MCF 10A (cell line): Measurements from ENCODE around the gene RER1. TPM values are rescaled to one million over a fixed set of nuclear protein-coding genes. Genes with fewer than 3 reads are reported as not detected.

Experiments used
- BruUV-seq: library from RNA; stranded (reverse); fragments of 400-500 nt; replicated peaks from 2 replicates; lab custom pipeline; 2021; lab: Mats Ljungman, UMichigan
- CTCF ChIA-PET: fragments of 300-600 bp; sonication (Branson Sonifier 250); formaldehyde crosslinking; extraction: SDS; loops from one replicate; lab custom pipeline; 2021; ENCODE audit warnings: antibody characterized with exemption, inconsistent platforms; lab: Yijun Ruan, JAX
- POLR2A ChIA-PET: fragments of 300-600, 350-650 bp; sonication (Branson Sonifier 250); formaldehyde crosslinking; extraction: SDS; loops from one replicate; lab custom pipeline; 2020; ENCODE audit warnings: antibody characterized with exemption, inconsistent platforms; lab: Yijun Ruan, JAX
- DNase-seq: peaks from one replicate; pipeline ENCODE4 v3.0.0-alpha.2; 2018; ENCODE audit not compliant: unreplicated experiment
- H3K27ac Mint-ChIP-seq: one replicate; pipeline ENCODE4 v1.8.0; 2022; ENCODE audit warnings: mild to moderate bottlenecking, low read depth, mixed read lengths; ENCODE audit not compliant: unreplicated experiment
- H3K27me3 Mint-ChIP-seq: one replicate; pipeline ENCODE4 v1.8.0; 2022; ENCODE audit warnings: mixed read lengths; ENCODE audit not compliant: insufficient read depth, unreplicated experiment
- H3K36me3 Mint-ChIP-seq: one replicate; pipeline ENCODE4 v1.8.0; 2022; ENCODE audit warnings: mild to moderate bottlenecking, moderate library complexity, mixed read lengths; ENCODE audit not compliant: insufficient read depth, unreplicated experiment
- H3K4me1 Mint-ChIP-seq: one replicate; pipeline ENCODE4 v1.8.0; 2022; ENCODE audit warnings: mixed read lengths; ENCODE audit not compliant: insufficient read depth, unreplicated experiment
- H3K4me3 Mint-ChIP-seq: one replicate; pipeline ENCODE4 v1.8.0; 2022; ENCODE audit warnings: mild to moderate bottlenecking, moderate library complexity, mixed read lengths; ENCODE audit not compliant: unreplicated experiment
- H3K9me3 Mint-ChIP-seq: one replicate; pipeline ENCODE4 v1.8.0; 2022; ENCODE audit warnings: mixed read lengths; ENCODE audit not compliant: unreplicated experiment
- intact Hi-C: fragments of 100-400 bp; cut with micrococcal nuclease; formaldehyde crosslinking; loops from 2 replicates; pipeline ENCODE4 v1.14.1; 2022
- total RNA-seq: library from RNA; stranded (reverse); gene quantifications from 2 replicates; pipeline ENCODE4 v1.2.3, GENCODE V29; 2022
- TF ChIP-seq, protein P1 (sequence below): fragments of 200-600 bp; IDR thresholded peaks from one replicate; pipeline ENCODE4 v1.8.0; 2022; ENCODE audit warnings: antibody characterized with exemption, mild to moderate bottlenecking; ENCODE audit not compliant: unreplicated experiment

RER1 gene
- total RNA-seq, 1 experiment from 2014 or later, result 172 TPM

DNA sequence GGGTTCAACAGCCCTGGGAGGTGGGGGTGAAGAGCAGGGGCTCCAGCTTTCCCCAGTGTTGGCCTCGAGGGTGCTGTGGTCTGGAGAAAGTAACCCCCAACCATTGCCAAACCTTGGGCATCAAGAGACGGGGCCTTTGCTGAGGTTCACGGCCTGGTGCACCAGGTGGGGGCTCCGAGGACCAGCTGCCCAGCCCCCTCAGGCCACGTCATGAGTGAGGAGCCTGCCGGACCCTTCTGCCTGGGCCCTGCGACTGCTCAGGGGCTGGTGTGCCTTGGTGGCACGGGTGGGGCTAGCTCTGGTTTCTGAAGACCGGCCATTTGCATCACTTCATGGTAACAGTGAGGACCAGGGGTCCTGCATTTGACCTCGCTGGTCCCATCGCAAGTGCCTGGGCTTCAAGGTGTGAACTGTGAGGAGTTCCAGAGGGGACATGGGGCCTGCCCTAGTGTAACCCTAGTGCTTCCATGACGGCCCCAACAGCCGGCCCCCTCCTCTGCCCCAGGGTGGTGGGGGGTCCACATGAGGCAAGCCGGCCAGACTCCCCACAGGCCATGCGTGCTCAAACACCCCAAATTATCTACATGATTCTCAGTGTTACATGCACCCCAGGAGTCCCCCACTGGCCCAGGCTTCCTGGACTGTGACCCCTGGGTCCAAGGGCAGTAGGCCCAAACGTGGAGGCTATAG is 13.7 kb upstream of the RER1 start:
- Mint-ChIP-seq H3K9me3 (no peaks in the 10 kb centered on the region), H3K27me3 (no peaks in the 10 kb centered on the region), H3K4me3 (no peak overlapping the region), H3K27ac (no peak overlapping the region), H3K36me3 (peaks cover 19% of the 10 kb centered on the region), H3K4me1 (no peaks in the 10 kb centered on the region)
- POLR2A ChIA-PET, result interaction anchor here (1.0 to 1.4 kb wide), 2 partner anchors 182 to 206 kb away, joined by 3 to 7 read pairs; partner anchors contain the start of gene FAAP20
- no TSS peak for BruUV-seq
- TF ChIP-seq, protein P1, sequence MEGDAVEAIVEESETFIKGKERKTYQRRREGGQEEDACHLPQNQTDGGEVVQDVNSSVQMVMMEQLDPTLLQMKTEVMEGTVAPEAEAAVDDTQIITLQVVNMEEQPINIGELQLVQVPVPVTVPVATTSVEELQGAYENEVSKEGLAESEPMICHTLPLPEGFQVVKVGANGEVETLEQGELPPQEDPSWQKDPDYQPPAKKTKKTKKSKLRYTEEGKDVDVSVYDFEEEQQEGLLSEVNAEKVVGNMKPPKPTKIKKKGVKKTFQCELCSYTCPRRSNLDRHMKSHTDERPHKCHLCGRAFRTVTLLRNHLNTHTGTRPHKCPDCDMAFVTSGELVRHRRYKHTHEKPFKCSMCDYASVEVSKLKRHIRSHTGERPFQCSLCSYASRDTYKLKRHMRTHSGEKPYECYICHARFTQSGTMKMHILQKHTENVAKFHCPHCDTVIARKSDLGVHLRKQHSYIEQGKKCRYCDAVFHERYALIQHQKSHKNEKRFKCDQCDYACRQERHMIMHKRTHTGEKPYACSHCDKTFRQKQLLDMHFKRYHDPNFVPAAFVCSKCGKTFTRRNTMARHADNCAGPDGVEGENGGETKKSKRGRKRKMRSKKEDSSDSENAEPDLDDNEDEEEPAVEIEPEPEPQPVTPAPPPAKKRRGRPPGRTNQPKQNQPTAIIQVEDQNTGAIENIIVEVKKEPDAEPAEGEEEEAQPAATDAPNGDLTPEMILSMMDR, result no peak
- CTCF ChIA-PET, result interaction anchor here (0.6 to 6.6 kb wide), 2 partner anchors 38 to 181 kb away, joined by 3 to 116 read pairs; partner anchors contain the start of gene FAAP20
- no peak for DNase-seq
- intact Hi-C loops, result no loop called here

DNA sequence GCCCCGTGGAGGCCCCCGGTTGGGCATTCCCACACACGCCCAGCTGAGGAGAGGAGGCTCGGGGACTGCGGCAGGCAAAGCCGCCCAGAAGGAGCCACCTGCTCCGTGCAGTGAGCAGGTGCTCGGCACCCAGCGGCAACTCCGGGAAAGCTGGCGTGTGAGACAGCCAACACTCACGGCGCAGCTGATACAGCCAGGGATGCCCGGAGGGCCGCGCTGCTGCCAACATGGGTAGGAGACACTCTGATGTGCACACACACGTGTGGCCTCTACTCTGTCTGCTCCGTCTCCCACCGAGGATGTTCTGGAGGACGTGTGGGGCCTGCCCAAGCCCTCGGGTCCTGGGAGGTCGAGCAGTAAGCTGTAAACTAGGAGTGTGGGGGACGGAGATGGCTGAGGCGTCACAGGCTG is 13.2 kb upstream of the RER1 start:
- TF ChIP-seq, protein P1, result no peak
- peaks cover 15% of the 10 kb centered on the region for H3K36me3 Mint-ChIP-seq
- no peak for DNase-seq
- no peaks in the 10 kb centered on the region for H3K4me1 Mint-ChIP-seq
- H3K27ac Mint-ChIP-seq, result no peak overlapping the region
- POLR2A ChIA-PET, result interaction anchor here (0.6 to 1.4 kb wide), 2 partner anchors 143 to 183 kb away, joined by 3 to 7 read pairs; partner anchors contain the start of gene FAAP20
- no TSS peak for BruUV-seq
- no peak overlapping the region for H3K4me3 Mint-ChIP-seq
- no peaks in the 10 kb centered on the region for H3K9me3 Mint-ChIP-seq
- intact Hi-C loops, result no loop called here
- CTCF ChIA-PET, result interaction anchor here (0.7 to 6.6 kb wide), 3 partner anchors 176 to 1368 kb away, joined by 3 to 116 read pairs (median 3); partner anchors contain the start of gene FAAP20
- H3K27me3 Mint-ChIP-seq, result no peaks in the 10 kb centered on the region

DNA sequence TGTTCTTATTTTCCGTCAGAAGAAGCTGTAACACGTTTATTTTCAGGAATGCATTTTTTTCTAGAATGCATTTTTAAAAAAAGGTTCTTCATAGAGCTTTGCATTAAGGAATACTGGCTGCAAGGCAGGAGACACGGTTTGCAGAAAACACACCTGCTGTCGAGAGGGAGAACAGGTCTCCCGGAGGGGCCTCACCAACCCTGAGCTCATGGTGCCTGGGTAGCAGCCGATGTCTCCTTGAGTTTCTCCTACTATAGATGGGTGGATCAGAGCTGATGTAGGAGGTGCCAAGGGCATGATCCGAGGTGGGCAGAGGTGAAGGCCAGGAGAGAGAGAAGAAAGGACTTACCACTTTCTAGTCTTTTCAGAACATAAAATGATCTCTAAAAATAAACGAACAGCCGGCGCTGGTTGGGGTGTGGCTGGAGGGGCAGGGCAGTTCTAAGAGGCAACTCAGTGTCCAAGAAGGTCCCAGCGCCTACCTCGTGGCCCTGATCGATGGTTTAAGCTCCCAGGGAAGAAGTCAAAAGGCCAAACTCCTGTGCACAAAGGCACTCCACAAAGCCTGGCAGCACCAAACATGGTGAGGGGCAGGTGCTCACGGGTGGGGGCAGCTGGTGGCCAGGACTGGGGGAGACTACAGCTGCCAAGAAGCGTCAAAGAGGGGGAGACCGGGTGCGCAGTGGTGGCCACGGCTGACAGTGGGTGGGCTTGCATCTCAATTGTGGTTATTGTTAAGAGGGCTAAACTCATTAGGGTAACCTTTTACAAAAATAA is 12.5 kb upstream of the RER1 start:
- DNase-seq, result no peak
- no peaks in the 10 kb centered on the region for H3K27me3 Mint-ChIP-seq
- BruUV-seq, result no TSS peak
- ChIA-PET CTCF (interaction anchor here (0.7 to 6.6 kb wide), 3 partner anchors 177 to 1367 kb away, joined by 3 to 116 read pairs (median 3); partner anchors contain the start of gene FAAP20), POLR2A (interaction anchor here (0.6 to 1.4 kb wide), 3 partner anchors 144 to 189 kb away, joined by 3 to 7 read pairs (median 3); partner anchors contain the start of gene FAAP20)
- TF ChIP-seq, protein P1, result no peak
- intact Hi-C loops, result no loop called here
- peak overlapping the region; percentile 35 for H3K27ac Mint-ChIP-seq
- H3K9me3 Mint-ChIP-seq, result no peaks in the 10 kb centered on the region
- H3K4me1 Mint-ChIP-seq, result no peaks in the 10 kb centered on the region
- peaks cover 15% of the 10 kb centered on the region for H3K36me3 Mint-ChIP-seq
- H3K4me3 Mint-ChIP-seq, result no peak overlapping the region
